ENCODE results near the gene KSR1.

- TF ChIP-seq POLR2AphosphoS5 (IDR thresholded peaks at IDR 0.05; ENCODE audit: borderline replicate concordance, low read depth, low read length) (no peak; the same call in 1 of the 2 replicates), EZH2 (IDR thresholded peaks at IDR 0.05) (no peak)
Measured at GRCh38 chr17:27573971-27574525, 117.8 kb downstream of the KSR1 start.
